ENCODE data around the gene RAB11FIP4.

RAB11FIP4 gene

GRCh38 chr17:31411707-31412285 lies 20.3 kb downstream of the RAB11FIP4 start:
- Mint-ChIP-seq H3K27ac (no peak overlapping the region), H3K4me1 (no peaks in the 10 kb centered on the region), H3K4me3 (no peak overlapping the region), H3K36me3 (no peaks in the 10 kb centered on the region), H3K27me3 (peaks cover 15% of the 10 kb centered on the region), H3K9me3 (no peaks in the 10 kb centered on the region)
- CTCF ChIA-PET, result no interaction called here
- DNase-seq, result no peak

DNA sequence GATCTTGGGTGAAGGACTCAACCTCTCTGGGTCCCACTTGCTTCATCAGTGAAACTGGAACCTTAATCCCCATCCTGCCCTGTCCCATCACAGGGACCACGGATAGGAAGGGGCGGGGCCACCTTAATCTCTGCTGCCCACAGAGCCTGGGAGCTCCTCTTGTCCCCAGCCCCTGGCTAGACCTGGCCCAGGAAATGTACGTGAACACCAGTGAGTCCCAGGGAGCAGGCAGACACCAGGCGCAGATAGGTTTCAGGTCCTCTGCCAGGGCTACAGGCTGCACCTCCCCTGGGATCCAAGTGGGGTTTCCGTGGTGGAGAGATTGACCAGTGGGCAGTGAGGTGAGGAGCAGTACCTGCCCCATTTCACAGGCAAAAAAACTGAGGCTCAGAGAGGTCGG lies 21.0 kb downstream of the RAB11FIP4 start:
- Mint-ChIP-seq H3K4me1 (no peaks in the 10 kb centered on the region), H3K36me3 (no peaks in the 10 kb centered on the region), H3K9me3 (no peaks in the 10 kb centered on the region), H3K27ac (no peak overlapping the region), H3K27me3 (peaks cover 15% of the 10 kb centered on the region), H3K4me3 (no peak overlapping the region)
- CTCF ChIA-PET, result no interaction called here
- no peak for DNase-seq

GRCh38 chr17:31413081-31413799 lies 21.8 kb downstream of the RAB11FIP4 start:
- Mint-ChIP-seq H3K9me3 (no peaks in the 10 kb centered on the region), H3K4me1 (no peaks in the 10 kb centered on the region), H3K27ac (no peak overlapping the region), H3K36me3 (no peaks in the 10 kb centered on the region), H3K4me3 (no peak overlapping the region), H3K27me3 (peaks cover 15% of the 10 kb centered on the region)
- DNase-seq, result no peak
- CTCF ChIA-PET, result interaction anchor here (1.3 kb wide), 1 partner anchor 24 kb away, joined by 5 read pairs; no protein-coding TSS in a partner anchor

DNA sequence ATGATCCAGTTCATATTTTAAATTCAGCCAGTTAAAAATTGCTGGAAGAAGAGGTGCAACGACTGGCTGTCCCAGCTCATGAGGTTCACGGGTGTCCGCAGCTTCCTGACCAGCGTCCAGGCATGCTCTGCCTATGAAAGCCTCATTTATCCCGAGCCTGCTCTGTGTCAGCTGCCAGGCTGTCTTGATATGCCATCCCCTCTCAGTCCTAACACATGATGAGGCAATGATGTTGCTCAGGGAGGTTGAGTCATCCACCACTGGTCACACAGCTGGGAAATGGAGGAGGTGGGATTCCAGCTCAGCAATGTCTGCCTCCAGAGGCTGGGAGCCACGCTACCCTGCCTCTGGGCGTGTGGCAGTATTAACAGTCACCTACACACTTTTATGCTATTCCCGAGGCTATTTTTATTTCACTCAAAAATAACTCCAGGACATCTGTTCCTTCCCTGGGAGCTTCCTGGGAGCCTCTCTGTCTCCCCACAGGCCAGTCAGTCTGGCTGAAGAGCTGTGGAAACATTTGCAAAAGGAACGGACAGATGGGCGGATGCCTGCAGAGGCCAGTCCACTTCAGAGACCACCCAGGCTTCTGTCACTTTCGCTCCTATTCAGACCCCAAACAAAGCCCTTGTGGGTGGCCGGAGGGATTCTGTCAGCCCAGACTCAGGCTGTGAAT lies 22.5 kb downstream of the RAB11FIP4 start:
- no peak overlapping the region for H3K27ac Mint-ChIP-seq
- H3K27me3 Mint-ChIP-seq, result peaks cover 9% of the 10 kb centered on the region
- CTCF ChIA-PET, result interaction anchor here (1.3 kb wide), 1 partner anchor 23 kb away, joined by 5 read pairs; no protein-coding TSS in a partner anchor
- no peak overlapping the region for H3K4me3 Mint-ChIP-seq
- no peaks in the 10 kb centered on the region for H3K4me1 Mint-ChIP-seq
- H3K36me3 Mint-ChIP-seq, result no peaks in the 10 kb centered on the region
- no peak for DNase-seq
- no peaks in the 10 kb centered on the region for H3K9me3 Mint-ChIP-seq

DNA sequence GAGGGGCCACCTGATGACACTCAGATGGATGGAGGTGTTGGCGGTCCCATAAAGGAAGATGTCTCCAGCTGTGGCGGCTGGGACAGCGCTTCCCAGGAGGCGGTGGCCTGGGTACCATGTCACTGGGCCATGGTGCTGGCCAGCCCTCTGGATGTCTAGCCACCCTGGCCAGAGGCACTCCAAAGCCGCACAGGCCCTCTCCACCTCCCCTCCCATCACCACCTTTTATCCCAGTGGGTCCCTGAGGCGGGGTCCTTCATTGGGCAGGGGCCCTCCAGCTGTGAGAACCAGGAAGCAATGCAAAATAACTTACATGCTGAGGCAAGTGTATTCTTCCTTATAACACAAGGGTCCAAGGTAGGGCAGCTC lies 23.1 kb downstream of the RAB11FIP4 start:
- H3K27ac Mint-ChIP-seq, result no peak overlapping the region
- H3K4me1 Mint-ChIP-seq, result no peaks in the 10 kb centered on the region
- no peaks in the 10 kb centered on the region for H3K36me3 Mint-ChIP-seq
- CTCF ChIA-PET, result interaction anchor here (1.3 kb wide), 1 partner anchor 23 kb away, joined by 5 read pairs; no protein-coding TSS in a partner anchor
- no peak overlapping the region for H3K4me3 Mint-ChIP-seq
- peaks cover 9% of the 10 kb centered on the region for H3K27me3 Mint-ChIP-seq
- DNase-seq, result no peak
- H3K9me3 Mint-ChIP-seq, result no peaks in the 10 kb centered on the region

GRCh38 chr17:31415004-31415454 lies 23.6 kb downstream of the RAB11FIP4 start:
- Mint-ChIP-seq H3K36me3 (no peaks in the 10 kb centered on the region), H3K9me3 (no peaks in the 10 kb centered on the region), H3K4me1 (no peaks in the 10 kb centered on the region), H3K27me3 (peaks cover 6% of the 10 kb centered on the region), H3K4me3 (no peak overlapping the region), H3K27ac (no peak overlapping the region)
- CTCF ChIA-PET, result no interaction called here
- DNase-seq, result no peak

DNA sequence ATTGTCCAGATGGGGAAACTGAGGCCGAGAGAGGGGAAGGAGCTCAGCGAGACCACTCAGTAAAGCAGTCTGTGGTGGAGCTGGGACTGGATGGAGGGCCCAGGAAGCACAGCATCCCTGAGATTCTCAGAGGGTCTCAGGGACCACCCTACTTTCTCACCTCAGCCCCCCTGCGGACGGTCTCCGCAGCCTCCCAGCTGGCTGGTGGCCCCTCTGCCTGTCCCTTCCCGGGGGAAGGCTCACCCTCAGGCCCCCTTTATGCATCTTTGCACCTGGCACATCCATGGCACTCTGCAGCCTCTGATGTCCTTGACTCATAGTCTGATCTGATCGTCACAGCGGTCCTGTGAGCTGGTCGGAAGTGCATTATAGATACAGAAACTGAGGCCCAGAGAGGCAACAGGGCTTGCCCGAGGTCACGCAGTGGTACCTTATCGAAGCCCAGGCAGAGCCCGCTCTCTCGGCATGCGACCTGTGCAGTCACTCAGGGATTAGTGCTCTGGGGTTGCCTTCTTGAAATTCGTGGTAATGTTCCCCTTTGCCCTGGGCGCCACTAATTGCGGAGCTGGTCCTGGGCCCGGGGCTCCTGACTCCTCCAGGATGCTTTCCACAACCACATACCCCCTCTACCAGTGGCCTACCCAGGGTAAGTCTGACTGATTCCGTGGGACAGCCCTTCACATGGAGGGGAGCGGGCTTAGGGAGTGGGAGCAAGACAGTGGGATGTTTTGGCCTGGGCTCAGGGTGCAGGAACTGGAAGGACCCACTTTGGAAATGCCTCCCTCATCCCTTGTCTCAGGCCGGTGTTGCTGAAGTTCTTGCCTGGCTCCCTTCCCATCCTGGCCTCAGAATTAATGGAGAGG lies 24.4 kb downstream of the RAB11FIP4 start:
- DNase-seq, result no peak
- H3K27me3 Mint-ChIP-seq, result peaks cover 6% of the 10 kb centered on the region
- H3K36me3 Mint-ChIP-seq, result no peaks in the 10 kb centered on the region
- H3K4me3 Mint-ChIP-seq, result no peak overlapping the region
- no peaks in the 10 kb centered on the region for H3K9me3 Mint-ChIP-seq
- no peak overlapping the region for H3K27ac Mint-ChIP-seq
- H3K4me1 Mint-ChIP-seq, result no peaks in the 10 kb centered on the region
- CTCF ChIA-PET, result no interaction called here

GRCh38 chr17:31416503-31416923 lies 25.0 kb downstream of the RAB11FIP4 start:
- DNase-seq, result no peak
- Mint-ChIP-seq H3K9me3 (no peaks in the 10 kb centered on the region), H3K27me3 (peaks cover 6% of the 10 kb centered on the region), H3K36me3 (no peaks in the 10 kb centered on the region), H3K4me1 (no peaks in the 10 kb centered on the region), H3K4me3 (no peak overlapping the region), H3K27ac (no peak overlapping the region)
- CTCF ChIA-PET, result no interaction called here

DNA sequence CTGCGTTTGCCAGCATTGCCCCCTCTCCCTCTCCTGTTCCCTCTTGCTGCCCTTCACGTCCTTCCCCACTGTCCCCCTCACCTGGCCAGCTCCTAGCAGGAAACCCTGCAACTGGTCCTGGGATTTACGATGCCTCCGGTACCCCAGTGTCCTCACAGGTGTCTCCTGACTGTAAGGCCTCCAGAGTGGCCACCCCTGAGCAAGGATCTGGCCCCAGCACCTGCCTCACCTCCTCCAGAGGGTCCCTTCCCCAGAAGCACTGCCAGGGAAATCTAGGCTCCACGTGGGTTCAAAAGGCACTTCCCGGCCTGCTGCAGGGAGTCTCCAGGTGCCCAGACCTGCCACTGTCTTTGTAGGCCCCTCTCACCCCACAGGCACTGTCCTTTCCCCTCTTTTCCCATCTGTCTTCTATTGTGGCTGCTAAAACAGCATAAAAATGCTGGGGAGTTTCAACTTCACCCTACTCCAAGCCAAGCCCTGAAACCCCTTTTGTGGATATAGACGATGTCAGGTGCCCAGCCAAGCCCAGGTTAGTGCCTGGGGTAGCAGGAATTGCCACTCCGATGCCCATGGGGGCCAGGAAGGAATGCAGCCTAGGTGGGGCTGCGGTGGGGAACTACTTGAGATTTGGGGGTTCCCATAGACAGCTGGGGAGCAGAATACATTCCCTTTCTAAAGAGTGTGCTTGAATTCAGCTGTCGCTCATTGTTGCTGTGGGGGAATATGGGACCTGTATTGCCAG lies 25.7 kb downstream of the RAB11FIP4 start:
- CTCF ChIA-PET, result no interaction called here
- Mint-ChIP-seq H3K27ac (no peak overlapping the region), H3K4me1 (no peaks in the 10 kb centered on the region), H3K27me3 (peaks cover 5% of the 10 kb centered on the region), H3K9me3 (peaks cover 1% of the 10 kb centered on the region), H3K4me3 (no peak overlapping the region), H3K36me3 (no peaks in the 10 kb centered on the region)
- DNase-seq, result no peak

DNA sequence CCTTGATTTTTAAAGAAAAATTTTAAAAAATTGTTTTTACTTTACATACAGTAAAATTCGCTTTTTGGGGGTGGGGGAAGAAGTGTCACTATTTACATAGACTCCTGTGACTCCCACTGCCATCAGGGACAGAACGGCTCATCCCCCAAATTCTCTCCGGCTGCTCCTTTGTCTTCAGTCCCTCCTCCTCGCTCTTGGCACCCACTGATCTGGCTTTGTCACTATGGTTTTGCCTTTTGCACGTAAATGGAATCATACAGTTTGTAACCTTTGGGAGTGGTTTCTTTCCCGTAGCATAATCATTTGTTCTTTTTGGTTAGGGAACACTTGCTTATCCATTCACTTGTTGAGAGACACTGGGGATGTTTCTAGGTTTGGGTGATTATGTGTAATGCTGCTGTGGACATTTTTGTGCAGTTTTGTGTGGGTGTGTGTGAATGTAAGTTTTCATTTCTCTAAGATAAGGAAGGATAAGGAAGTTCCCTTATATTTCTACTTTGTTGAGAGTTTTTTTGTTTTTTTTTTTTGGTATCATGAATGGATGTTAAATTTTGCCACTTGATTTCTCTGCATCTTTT lies 27.4 kb downstream of the RAB11FIP4 start:
- CTCF ChIA-PET, result no interaction called here
- Mint-ChIP-seq H3K27me3 (no peaks in the 10 kb centered on the region), H3K27ac (no peak overlapping the region), H3K4me3 (no peak overlapping the region), H3K9me3 (peaks cover 4% of the 10 kb centered on the region), H3K4me1 (no peaks in the 10 kb centered on the region), H3K36me3 (no peaks in the 10 kb centered on the region)
- no peak for DNase-seq

DNA sequence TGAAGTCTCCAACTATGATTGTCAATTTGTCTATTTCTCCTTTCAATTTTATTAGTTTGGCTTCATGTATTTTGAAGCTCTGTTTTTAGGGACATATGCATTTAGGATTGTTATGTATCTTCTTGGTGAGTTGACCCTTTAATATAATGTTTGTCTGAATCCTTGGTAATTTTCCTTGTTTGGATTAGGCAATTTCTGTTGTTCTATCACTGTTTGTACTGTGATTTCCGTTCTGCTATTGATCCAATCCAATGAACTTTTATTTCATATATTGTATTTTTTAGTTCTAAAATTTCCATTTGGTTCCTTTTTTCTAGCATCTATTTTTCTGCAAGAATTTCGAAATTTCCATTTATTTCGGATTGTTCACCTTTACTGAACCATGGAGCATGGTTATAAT lies 31.0 kb downstream of the RAB11FIP4 start:
- CTCF ChIA-PET, result no interaction called here
- Mint-ChIP-seq H3K9me3 (peaks cover 4% of the 10 kb centered on the region), H3K27ac (no peak overlapping the region), H3K36me3 (no peaks in the 10 kb centered on the region), H3K4me3 (no peak overlapping the region), H3K27me3 (peaks cover 4% of the 10 kb centered on the region), H3K4me1 (no peaks in the 10 kb centered on the region)
- DNase-seq, result no peak

DNA sequence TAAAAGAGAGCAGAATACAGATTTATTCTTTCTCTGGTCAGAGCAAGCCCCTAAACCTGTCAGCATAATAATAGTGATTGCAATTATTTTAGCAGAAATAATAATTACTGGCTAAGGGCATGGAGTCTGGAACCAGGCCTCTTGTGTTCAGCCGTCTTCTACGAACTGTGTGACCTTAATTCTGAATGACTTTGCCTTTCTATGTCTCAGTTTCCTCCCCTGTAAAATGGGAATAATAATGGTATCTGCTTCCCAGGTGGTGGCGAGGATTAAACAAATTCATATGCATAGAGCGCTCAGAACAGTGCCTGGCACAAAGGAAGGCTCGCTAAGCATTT lies 33.4 kb downstream of the RAB11FIP4 start:
- peaks cover 5% of the 10 kb centered on the region for H3K27me3 Mint-ChIP-seq
- no peak overlapping the region for H3K27ac Mint-ChIP-seq
- no peak overlapping the region for H3K4me3 Mint-ChIP-seq
- no peaks in the 10 kb centered on the region for H3K36me3 Mint-ChIP-seq
- peaks cover 4% of the 10 kb centered on the region for H3K9me3 Mint-ChIP-seq
- no peak for DNase-seq
- CTCF ChIA-PET, result no interaction called here
- no peaks in the 10 kb centered on the region for H3K4me1 Mint-ChIP-seq

GRCh38 chr17:31425282-31426040 lies 34.0 kb downstream of the RAB11FIP4 start:
- no peak for DNase-seq
- no peak overlapping the region for H3K4me3 Mint-ChIP-seq
- peaks cover 4% of the 10 kb centered on the region for H3K9me3 Mint-ChIP-seq
- no peaks in the 10 kb centered on the region for H3K36me3 Mint-ChIP-seq
- H3K27ac Mint-ChIP-seq, result no peak overlapping the region
- H3K27me3 Mint-ChIP-seq, result peaks cover 10% of the 10 kb centered on the region
- CTCF ChIA-PET, result no interaction called here
- H3K4me1 Mint-ChIP-seq, result no peaks in the 10 kb centered on the region

All from activated naive CD4-positive, alpha-beta T cell treated with anti-CD3 and anti-CD28 coated beads, Interleukin-2, amount 10 ng/mL, durations not matched to agents 7 days and 5 days (primary cell).